Hepatic stellate cell (primary cell): Measurements from ENCODE around the gene PTGDS.

Experiments used
- DNase-seq: peaks from one replicate; pipeline ENCODE4 v3.0.0; 2011; ENCODE audit warnings: low spot score

The PTGDS gene

DNA sequence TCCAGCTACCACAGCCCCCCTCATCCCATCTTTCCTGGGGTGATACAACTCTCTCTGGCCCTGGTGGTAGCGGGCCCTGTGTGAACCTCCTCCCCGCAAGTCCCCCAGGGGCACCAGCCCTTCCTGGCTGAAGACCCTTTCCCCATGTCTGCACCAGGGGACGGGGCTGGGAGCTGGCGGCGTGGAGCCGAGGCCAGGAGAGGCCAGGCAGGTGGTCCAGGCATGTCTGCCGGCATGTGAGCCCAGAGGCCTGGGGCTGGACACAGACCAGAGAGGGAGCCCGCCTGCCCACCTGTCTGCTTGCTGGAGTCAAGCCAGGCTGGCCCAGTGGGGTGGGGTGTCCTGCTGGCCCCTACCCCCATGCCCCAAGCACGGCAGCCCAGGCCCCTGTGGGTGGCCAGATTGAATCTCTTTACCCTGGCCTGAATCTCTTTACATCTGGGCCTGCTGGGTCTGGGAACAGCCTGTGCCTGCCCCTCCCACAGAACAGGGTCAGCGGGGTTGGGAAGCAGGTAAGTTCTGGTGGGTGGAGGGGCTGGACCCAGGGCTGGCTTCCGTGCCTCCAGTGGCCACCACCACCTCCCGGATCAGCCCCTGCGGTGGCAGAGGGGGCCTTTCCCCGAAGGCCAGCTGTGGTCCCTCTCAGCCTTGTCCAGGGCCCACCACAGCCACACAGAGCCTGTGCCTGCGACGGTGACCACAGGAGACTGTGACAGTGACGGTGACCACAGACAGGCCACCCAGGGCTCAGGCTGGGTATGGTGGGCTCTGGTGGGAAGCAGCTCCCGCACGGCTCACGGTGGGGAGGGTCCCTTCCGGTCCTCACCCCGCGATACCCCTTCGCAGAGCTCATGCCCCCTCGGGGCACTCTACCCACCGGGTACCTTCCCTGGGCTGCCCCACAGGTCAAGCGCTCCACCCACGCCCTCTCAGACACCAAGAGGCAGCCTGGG is 18.1 kb upstream of the PTGDS start:
- DNase-seq, result no peak

DNA sequence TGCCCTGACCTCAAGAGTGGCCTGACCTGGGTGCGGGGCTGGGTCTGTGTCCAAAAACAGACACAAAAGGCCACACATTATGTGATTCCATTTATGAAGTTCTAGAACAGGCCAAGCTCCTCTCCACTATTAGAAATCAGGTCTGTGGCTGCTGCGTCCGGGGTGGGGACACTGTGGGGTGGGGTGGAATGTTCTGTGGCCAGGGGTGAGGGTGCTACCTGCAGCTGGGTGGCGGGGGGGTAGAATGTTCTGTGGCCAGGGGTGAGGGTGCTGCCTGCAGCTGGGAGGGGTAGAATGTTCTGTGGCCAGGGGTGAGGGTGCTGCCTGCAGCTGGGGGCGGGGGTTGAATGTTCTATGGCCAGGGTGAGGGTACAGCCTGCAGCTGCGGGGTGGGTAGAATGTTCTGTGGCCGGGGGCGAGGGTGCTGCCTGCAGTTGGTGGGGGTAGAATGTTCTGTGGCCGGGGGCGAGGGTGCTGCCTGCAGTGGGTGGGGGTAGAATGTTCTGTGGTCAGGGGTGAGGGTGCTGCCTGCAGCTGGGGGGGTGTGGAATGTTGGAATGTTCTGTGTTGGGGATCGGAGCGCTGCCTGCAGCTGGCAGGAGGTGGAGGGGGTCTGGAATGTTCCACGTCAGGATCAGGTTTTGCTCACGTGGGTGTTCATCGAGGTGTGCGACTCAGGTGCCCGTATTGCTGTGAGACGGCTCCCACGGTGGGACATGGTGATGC is 16.9 kb upstream of the PTGDS start:
- no peak for DNase-seq

DNA sequence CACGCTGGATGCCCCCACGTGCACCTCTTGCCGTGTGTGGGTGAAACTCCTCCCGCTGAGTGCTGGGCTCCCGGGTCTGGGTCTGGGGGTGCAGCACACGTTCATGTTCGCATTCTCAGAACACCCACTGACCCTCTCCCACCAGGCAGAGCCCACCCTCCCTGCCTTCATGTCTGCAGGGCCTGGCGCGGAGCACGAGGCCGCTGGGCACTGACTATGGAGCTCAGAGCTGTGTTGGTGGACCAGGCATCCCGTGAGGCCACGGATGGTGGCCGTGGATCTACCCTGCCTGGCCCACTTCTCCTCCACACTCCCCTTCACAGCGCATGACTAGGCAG is 16.4 kb upstream of the PTGDS start:
- no peak for DNase-seq

DNA sequence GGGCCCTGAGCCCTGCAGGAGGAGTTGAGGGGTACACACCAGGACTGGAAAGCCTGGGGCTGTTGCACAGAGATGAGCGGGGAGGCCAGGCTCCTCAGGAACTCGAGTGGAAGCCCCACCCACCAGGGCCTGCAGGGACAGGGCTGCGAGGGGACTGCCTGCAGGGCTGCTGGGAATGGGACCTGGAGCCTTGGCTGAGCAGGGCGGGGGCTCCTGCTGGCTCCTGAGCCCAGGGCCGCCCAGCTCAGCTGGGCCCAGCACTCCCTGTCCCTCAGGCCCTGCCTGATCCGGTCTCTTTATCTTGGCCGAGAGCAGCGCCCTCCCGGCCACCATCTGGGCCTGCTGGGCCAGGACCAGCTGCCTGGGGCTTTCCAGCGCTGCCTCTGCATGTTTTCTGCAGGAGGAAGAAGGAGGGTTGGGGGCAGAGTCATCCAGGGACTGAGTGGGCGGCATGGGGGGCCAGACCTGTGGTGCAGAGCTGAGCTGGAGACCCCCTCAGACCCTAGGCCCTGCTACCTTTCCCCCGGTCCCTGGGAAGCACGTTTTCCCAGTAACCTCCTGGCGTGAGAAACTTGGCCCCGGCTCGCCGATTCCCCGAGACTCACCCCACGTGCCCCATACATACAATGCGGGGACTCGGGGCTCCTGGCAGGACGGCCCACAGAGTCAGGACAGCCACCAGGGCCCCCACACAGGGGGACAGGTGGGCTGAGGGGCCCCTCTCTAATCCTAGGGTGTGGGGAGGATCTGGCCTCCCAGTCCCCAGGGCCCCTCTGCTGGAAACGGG is 15.8 kb upstream of the PTGDS start:
- DNase-seq, result no peak

- DNase-seq, result no peak
Observed at GRCh38 chr9:136962163-136962562, 15.1 kb upstream of the PTGDS start.

DNA sequence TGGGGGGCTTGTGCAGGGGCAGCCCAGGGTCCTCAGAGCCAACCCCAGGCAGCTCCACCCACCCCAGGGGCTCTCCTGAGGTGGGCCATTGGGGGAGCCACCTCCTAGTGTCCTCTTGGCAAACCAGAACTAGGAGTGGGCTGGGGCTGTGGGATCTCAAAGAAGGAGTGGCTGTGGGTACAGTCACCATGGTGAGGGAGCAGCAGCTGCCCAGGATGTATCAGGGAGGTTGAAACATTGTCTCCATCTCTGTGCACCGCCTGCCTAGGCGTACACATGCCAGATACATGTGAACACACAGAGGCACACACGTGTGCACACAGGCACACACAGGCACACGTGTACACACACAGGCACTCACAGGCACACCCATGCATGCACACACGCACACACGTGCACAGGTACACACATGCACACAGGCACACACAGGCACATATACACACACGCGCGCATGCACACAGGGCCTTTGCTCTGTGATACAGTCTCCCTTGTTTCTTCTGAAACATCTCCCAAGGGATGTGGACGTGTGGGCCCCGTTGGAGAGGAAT is 14.5 kb upstream of the PTGDS start:
- no peak for DNase-seq

DNA sequence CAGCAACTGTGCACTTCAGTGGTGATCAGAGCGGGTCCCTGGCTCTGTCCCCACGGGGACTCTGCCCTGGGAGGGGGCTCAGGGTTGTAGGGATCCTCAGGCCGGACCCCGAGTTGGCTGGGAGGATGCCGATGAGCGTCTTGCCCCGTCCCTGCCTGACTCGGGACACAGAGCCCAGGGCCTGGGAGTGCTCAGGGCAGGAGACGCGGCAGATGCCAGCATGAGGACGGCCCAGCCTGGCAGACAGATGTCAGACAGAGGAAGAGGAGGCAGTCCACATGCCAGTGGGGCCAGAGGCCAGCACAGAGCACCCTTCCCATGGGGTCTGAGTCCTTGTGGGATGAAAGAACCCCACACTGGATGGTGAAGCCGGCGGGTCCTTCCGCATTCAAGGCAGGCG is 14.0 kb upstream of the PTGDS start:
- no peak for DNase-seq

GRCh38 chr9:136963751-136964150 is 13.6 kb upstream of the PTGDS start:
- no peak for DNase-seq

DNA sequence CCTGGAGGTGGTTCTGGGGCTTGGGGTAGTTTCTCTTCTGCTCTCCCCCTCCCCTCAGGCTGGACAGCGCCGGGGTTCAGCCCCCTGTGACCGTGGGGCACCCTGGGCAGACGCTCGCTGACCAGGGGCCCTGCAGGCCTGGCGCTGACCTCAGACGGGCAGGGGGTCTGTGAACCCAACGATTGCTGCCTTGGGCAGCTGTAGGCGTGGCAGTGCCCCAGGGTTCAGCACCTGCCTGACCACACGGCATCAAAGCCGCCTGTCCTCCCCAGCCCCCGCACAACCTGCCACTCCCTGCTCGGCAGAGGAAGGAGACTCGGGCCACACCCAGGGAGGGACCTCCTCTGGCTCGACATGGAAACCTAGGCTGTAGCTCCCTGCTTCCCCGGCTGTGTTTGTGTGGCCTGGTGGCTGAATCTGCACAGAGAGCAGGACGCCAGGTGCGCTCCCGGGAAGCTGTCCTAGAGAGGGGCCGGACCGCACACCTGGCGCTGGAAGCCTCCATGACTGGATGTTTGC is 13.1 kb upstream of the PTGDS start:
- no peak for DNase-seq

GRCh38 chr9:136964833-136965422 is 12.4 kb upstream of the PTGDS start:
- no peak for DNase-seq

DNA sequence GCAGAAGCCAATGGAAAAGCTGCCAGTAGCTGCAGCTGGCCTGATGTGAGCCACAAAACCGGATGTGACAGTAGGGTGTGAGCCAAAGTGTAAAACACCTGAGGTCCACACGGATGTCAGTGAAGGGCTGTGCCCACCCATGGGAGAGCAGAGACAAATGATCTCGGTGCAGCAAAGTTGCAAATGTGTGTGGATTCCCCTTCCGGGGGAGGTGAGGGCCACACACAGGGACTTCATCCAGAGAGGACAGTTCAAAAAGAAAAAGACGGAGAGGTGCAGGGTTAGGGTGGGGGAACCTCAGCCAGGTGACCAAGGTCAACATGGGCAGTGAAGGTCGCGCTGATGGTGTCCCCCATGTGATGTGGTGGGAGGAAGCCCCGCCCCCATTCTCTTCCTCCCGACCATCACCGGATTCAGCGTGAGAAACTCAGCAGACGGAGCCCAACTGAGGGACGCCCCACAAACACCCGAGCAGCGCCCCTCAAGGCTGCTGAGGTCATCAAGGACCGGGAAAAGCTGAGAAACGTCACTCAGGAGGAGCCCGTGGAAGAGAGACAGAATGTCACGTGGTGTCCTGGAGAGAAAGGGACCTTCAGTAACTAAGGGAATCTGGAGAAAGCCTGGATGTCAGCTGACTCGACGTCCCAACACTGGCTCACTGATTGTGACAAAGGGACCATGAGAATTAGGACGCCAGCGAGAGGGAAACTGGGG is 11.4 kb upstream of the PTGDS start:
- DNase-seq, result peak; percentile 55

- no peak for DNase-seq
Observed at GRCh38 chr9:136968333-136969127, 8.8 kb upstream of the PTGDS start.

- no peak for DNase-seq
Observed at GRCh38 chr9:136969150-136969549, 8.2 kb upstream of the PTGDS start.

DNA sequence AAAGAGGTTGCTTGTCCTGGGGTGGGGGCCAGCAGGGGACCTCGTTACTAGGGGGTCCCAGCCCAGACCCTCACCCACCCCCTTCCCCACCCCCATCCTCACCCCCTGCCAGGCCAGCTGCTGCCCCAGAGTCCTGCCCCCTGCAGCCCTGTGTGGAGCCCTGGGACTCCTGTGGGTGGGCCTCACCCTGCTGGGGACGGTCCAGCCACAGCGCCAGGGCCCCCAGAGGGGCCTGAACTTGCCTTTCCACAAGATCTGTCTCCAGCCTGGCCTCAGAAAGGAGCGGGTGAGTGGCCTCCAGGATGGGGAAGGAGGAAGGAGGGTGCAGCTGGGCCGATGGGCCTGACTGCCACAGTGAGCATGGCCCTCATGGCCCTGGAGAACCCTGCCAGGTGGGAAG is 7.5 kb upstream of the PTGDS start:
- no peak for DNase-seq

DNA sequence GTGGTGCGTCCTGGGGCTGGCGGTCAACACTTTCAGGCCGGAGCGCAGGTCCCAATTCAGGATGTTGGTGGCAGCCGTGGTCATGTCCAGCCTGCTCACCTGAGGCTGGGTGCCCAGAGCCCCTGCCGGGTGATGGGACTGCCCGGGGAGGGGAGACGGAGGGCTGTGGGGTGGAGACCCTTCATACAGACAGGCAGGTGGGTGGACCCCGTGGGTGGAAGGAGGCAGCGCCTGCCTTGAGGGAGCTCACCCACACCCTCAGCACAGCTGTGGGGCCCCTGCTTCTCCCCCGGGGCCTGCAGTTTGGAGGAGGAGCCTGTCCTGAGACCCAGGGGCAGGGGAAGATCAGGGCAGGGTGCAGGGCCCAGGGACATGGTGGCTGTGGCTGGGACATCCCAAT is 6.9 kb upstream of the PTGDS start:
- no peak for DNase-seq

DNA sequence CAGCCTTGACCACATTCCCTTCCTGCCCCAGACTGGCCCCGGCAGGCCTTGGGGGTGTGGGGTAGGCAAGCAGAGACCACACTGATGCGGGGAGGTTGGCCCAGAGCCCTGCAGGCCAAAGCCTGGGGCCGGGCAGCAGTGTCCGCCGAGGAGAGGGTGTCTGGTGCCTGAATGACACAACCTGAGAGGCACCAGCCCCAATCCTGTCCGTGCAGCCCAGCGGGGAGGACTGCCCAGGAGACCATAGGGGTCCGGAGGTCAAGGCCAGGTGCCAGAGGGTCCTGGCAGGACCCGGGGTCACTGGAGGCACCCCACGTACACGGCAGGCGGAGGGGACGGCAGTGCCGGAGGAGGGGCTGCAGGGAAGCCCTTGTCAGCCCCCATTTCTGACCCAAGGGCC is 5.6 kb upstream of the PTGDS start:
- DNase-seq, result no peak

- no peak for DNase-seq
Observed at GRCh38 chr9:136972335-136972734, 5.0 kb upstream of the PTGDS start.

DNA sequence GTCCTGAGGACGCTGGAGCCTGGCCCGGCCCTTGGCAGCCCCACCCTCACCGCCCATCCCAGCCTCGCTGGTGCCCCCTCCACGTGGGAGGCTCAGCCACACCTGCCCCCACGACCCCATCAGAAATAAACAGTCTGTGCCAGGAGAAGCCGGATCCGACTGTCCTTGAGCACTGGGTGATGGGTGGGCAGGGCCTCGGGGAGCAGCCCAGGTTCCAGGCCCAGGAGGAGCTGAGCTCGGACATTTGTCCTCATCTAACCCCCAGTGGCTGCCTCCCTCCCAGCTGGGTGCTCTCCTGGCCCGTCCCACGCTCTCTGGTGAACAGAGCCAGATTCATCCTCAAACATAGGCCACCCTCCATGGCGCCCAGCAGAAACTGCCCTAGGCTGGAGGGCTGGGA is 4.6 kb upstream of the PTGDS start:
- no peak for DNase-seq

- DNase-seq, result no peak
Observed at GRCh38 chr9:136973618-136974617, 3.4 kb upstream of the PTGDS start.
